OCI-LY7 (cell line): ENCODE data around the gene GADD45B.

Experiments used
- EZH2phosphoT487 ChIP-seq: fragments of 200-600 bp; sonication (generic); IDR thresholded peaks from 2 replicates; pipeline ENCODE4 v1.6.1; 2018; ENCODE audit warnings: low read depth, borderline replicate concordance, mild to moderate bottlenecking, mixed run types, antibody characterized with exemption, low read length, moderate library complexity, mixed read lengths
- TF ChIP-seq, protein P1 (sequence below): fragments of 200-600 bp; sonication (generic); conservative IDR thresholded peaks from 2 replicates; pipeline ENCODE4 v1.5.1; 2014; ENCODE audit warnings: mild to moderate bottlenecking, antibody characterized with exemption, low read length, moderate library complexity, mixed read lengths

- TF ChIP-seq, protein P1, sequence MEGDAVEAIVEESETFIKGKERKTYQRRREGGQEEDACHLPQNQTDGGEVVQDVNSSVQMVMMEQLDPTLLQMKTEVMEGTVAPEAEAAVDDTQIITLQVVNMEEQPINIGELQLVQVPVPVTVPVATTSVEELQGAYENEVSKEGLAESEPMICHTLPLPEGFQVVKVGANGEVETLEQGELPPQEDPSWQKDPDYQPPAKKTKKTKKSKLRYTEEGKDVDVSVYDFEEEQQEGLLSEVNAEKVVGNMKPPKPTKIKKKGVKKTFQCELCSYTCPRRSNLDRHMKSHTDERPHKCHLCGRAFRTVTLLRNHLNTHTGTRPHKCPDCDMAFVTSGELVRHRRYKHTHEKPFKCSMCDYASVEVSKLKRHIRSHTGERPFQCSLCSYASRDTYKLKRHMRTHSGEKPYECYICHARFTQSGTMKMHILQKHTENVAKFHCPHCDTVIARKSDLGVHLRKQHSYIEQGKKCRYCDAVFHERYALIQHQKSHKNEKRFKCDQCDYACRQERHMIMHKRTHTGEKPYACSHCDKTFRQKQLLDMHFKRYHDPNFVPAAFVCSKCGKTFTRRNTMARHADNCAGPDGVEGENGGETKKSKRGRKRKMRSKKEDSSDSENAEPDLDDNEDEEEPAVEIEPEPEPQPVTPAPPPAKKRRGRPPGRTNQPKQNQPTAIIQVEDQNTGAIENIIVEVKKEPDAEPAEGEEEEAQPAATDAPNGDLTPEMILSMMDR, result no peak
- TF ChIP-seq EZH2phosphoT487, result no peak
Measured at GRCh38 chr19:2477732-2478191, 1.8 kb downstream of the GADD45B start.
